NB4 (cell line): ENCODE measurements around the gene GJA10.

Experiments used
- DNase-seq: peaks from one replicate; pipeline ENCODE4 v3.0.0; 2010; ENCODE audit warnings: low read depth
- H3K4me3 ChIP-seq: one replicate; pipeline ENCODE4 v1.5.1; 2011; ENCODE audit warnings: mild to moderate bottlenecking, low read depth, low read length, moderate library complexity
- MYC ChIP-seq: IDR thresholded peaks from 2 replicates; pipeline ENCODE4 v1.6.1; 2011; ENCODE audit warnings: low read depth, low read length
- POLR2A ChIP-seq: IDR thresholded peaks from 2 replicates; pipeline ENCODE4 v1.6.1; 2011; ENCODE audit warnings: mild to moderate bottlenecking; ENCODE audit not compliant: insufficient read length; ENCODE audit errors: extremely low read depth
- TF ChIP-seq, protein P1 (sequence below): IDR thresholded peaks from 2 replicates; pipeline ENCODE4 v1.6.1; 2011; ENCODE audit warnings: low read depth, low read length
- TF ChIP-seq, protein P2 (sequence below): IDR thresholded peaks from one replicate; pipeline ENCODE4 v1.5.1; 2012; ENCODE audit warnings: low read depth, low read length

The GJA10 gene

DNA sequence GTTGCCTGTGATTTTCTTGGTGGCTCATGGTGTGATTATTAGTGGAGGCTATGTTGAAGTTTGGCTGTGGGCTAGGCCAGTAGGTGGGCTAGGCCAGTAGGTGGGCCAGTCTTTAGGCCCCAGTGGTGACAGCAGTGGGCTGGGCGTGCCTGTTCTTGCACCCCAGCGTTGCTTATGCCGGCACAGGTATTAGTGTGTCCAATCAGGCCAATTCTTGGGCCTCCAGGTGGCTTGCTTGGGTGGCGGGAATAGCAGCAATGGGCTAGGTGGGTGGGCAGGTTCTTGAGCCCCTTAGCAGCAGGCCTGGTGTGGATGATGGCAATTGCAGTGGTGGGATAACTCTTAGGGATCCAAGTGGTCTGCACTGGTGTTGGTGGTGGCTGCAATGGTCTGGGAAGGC, 22.9 kb downstream of the GJA10 start:
- no peak for DNase-seq
- H3K4me3 ChIP-seq: no peak overlapping the region
- TF ChIP-seq, protein P1, sequence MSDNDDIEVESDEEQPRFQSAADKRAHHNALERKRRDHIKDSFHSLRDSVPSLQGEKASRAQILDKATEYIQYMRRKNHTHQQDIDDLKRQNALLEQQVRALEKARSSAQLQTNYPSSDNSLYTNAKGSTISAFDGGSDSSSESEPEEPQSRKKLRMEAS: no peak
- TF ChIP-seq, protein P2, sequence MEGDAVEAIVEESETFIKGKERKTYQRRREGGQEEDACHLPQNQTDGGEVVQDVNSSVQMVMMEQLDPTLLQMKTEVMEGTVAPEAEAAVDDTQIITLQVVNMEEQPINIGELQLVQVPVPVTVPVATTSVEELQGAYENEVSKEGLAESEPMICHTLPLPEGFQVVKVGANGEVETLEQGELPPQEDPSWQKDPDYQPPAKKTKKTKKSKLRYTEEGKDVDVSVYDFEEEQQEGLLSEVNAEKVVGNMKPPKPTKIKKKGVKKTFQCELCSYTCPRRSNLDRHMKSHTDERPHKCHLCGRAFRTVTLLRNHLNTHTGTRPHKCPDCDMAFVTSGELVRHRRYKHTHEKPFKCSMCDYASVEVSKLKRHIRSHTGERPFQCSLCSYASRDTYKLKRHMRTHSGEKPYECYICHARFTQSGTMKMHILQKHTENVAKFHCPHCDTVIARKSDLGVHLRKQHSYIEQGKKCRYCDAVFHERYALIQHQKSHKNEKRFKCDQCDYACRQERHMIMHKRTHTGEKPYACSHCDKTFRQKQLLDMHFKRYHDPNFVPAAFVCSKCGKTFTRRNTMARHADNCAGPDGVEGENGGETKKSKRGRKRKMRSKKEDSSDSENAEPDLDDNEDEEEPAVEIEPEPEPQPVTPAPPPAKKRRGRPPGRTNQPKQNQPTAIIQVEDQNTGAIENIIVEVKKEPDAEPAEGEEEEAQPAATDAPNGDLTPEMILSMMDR: no peak
- TF ChIP-seq MYC: no peak

DNA sequence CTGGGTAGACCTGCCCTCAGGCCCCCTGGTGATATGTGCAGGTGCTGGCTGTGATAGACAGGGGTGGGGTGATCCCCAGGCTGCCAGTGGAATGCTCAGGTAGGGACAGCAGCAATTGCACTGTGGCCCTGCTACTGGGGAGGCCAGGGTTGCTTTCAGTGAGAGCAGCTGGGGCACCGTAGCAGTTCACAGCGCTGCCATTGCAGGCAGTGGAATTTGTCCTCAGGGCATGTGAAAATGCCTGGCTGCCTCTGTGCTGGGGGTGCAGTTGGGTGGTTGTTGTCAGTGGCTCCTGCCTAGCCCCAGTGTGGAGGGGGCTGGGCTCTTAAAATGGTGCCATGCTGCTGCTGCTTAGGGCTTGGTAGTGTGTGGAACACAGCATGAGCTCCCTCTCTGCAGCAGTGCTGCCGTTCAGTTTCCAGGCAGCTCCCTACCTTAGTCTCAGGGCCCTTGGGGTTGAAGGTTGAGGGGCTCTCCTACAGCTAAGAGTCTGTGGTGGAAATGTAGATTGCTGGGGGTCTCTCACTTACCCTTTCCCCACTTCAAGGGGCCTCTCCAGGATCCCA, 23.6 kb downstream of the GJA10 start:
- TF ChIP-seq POLR2A (no peak), MYC (no peak)
- TF ChIP-seq, protein P1: no peak
- TF ChIP-seq, protein P2: no peak
- no peak for DNase-seq
- H3K4me3 ChIP-seq: no peak overlapping the region

DNA sequence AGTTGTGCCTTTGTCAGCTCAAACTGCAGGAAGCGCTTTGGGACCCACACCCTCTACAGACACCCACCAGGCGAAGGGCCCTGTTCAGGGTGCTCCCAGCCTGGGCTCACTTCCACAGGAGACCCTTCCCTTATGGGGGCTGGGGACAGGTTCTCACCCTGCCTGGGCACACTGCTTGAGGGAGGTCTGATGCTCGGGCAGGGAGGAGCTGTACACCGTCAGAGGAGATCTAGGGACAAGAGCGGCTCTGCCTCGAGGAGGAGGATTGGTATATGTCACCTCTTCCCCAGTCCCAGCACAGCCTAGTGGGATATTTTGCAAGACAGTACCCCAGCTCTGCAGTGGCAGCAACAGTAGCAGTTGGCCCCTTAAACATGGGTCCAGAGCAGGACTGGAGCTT, 26.9 kb downstream of the GJA10 start:
- DNase-seq: no peak
- TF ChIP-seq, protein P1: no peak
- TF ChIP-seq, protein P2: no peak
- no peak for TF ChIP-seq POLR2A
- TF ChIP-seq MYC: no peak
- no peak overlapping the region for H3K4me3 ChIP-seq

DNA sequence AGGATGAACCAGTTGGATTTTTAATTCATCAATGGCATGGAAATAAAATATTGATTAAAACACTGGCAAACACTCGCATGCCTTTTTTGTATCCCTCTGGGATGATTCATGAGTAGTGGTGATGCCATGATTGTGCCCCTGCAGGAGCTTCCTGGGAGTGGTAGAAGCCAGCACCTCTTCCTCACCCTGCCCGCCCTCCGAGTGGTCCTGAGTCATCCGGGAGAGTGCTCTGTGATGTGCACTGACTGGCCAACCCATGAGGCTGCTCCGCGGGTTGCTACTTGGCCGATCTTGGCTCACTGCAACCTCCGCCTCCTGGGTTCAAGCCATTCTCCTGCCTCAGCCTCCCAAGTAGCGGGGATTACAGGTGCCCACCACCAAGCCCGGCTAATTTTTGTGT, 27.4 kb downstream of the GJA10 start:
- DNase-seq: no peak
- TF ChIP-seq, protein P1: no peak
- TF ChIP-seq POLR2A (no peak), MYC (no peak)
- TF ChIP-seq, protein P2: no peak
- H3K4me3 ChIP-seq: no peak overlapping the region

DNA sequence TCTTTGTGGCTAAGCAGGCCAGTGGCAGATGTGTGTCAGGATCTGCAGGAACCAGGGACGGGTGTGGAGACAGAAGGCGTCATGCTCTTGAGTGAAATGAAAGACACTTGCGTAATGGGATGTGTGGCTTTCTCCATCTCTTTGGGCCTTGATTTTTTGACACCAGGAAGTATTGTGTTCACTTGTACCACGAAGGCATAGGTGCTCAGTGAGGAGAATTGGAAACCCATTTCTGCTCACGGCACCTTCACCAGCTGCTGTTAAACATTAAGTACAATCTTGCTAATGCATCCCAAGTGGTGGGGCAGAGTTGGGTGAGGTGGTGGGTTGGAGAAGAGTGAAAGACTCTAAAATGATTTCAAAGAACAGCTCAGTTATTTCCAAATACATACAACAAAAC, 30.0 kb downstream of the GJA10 start:
- no peak overlapping the region for H3K4me3 ChIP-seq
- no peak for TF ChIP-seq MYC
- TF ChIP-seq, protein P2: no peak
- TF ChIP-seq POLR2A: no peak
- TF ChIP-seq, protein P1: no peak
- peak; percentile 16 for DNase-seq

DNA sequence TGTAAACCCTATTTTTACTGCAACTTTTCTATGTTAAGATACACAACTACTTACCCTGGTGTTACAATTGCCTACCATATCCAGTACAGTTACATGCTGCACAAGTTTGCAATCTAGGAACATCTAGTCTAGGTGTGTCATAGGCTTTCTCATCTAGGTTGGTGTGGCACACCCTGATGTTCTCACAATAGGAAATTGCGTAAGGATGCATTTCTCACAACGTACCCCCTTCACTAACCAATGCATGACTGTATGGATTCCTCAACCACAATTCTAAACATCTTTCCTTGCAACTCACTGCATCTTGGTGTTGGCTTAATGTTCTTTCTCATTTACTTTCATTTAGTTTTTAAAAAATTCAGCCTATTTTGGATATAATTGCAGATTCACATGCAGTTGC, 31.6 kb downstream of the GJA10 start:
- TF ChIP-seq, protein P2: no peak
- no peak for TF ChIP-seq POLR2A
- TF ChIP-seq MYC: no peak
- TF ChIP-seq, protein P1: no peak
- no peak overlapping the region for H3K4me3 ChIP-seq
- DNase-seq: peak; percentile 29
